ENCODE data around the gene CAPNS1.

CAPNS1 gene

DNA sequence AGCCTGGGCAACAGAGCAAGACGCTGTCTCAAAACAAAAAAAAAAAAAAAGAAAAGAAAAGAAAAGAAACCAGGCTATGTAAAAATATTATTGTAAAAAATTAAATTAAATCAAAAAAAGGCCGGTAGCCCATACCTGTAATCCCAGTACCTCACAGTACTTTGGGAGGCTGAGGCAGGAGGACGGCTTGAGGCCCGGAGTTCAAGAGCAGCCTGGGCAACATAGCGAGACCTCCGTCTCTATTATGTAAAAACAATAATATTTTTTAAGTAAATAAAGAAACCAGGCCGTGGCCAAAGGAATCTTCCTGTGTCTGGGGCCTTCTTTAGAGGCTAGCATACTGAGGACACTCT, 770 bp upstream of the CAPNS1 start:
- H3K36me3 ChIP-seq (ENCODE audit: control insufficient read depth, insufficient read depth, low read length), result peaks cover 13% of the 10 kb centered on the region
- H3K4me1 ChIP-seq (ENCODE audit: control insufficient read depth, insufficient read depth, low read length), result peaks cover 5% of the 10 kb centered on the region; the same call in 1 of the 2 replicates
- H3K9me3 ChIP-seq (ENCODE audit: control insufficient read depth, insufficient read depth, low read length), result no peaks in the 10 kb centered on the region
- H3K27me3 ChIP-seq (ENCODE audit: control insufficient read depth, insufficient read depth, low read length), result no peaks in the 10 kb centered on the region
- peak overlapping the region; percentile 96 for H3K27ac ChIP-seq (ENCODE audit: low read depth, low read length)
- no peak overlapping the region for H3K9ac ChIP-seq (ENCODE audit: low read depth, low read length)
- peak overlapping the region; percentile 99 for H3K4me3 ChIP-seq (ENCODE audit: low read depth, low read length)

DNA sequence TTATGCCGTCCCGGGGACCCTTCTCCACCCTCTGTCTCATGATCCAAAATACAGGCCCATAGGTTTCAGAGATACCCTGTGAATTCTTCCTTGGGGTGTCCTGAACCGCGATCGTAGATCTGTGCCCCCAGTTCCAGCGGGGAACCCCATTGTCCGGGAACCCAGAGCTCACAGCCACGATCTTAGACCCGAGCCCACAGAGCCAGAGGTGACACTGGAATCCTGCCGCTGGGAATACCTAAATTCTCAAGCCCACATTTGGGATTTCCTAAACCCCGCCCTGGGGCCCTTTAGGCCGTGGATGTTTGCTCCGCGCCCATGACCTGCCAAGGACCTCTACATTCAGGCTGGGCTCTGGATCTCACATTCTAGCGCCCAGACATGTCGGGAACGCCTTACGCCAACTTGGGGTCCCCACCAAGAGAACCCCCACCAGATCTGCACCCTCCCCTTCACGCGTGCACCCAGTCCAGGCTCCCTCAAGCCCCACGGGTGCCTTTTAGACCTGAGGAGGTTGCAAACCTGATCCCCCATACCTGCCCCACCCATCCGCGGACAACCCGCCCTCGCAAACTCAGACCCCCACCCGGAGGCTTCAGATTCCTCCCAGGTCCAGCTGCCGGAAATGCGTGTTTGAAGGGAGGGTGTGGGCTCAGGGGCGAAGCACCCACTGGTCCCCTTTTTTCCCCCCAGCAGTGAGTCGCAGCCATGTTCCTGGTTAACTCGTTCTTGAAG, 605 bp downstream of the CAPNS1 start:
- Histone ChIP-seq H3K9ac (ENCODE audit: low read depth, low read length) (peak overlapping the region; percentile 88), H3K4me3 (ENCODE audit: low read depth, low read length) (peak overlapping the region; percentile 99), H3K9me3 (ENCODE audit: control insufficient read depth, insufficient read depth, low read length) (no peaks in the 10 kb centered on the region), H3K4me1 (ENCODE audit: control insufficient read depth, insufficient read depth, low read length) (peaks cover 5% of the 10 kb centered on the region; the same call in 1 of the 2 replicates), H3K27me3 (ENCODE audit: control insufficient read depth, insufficient read depth, low read length) (no peaks in the 10 kb centered on the region), H3K36me3 (ENCODE audit: control insufficient read depth, insufficient read depth, low read length) (peaks cover 26% of the 10 kb centered on the region), H3K27ac (ENCODE audit: low read depth, low read length) (peak overlapping the region; percentile 96)

DNA sequence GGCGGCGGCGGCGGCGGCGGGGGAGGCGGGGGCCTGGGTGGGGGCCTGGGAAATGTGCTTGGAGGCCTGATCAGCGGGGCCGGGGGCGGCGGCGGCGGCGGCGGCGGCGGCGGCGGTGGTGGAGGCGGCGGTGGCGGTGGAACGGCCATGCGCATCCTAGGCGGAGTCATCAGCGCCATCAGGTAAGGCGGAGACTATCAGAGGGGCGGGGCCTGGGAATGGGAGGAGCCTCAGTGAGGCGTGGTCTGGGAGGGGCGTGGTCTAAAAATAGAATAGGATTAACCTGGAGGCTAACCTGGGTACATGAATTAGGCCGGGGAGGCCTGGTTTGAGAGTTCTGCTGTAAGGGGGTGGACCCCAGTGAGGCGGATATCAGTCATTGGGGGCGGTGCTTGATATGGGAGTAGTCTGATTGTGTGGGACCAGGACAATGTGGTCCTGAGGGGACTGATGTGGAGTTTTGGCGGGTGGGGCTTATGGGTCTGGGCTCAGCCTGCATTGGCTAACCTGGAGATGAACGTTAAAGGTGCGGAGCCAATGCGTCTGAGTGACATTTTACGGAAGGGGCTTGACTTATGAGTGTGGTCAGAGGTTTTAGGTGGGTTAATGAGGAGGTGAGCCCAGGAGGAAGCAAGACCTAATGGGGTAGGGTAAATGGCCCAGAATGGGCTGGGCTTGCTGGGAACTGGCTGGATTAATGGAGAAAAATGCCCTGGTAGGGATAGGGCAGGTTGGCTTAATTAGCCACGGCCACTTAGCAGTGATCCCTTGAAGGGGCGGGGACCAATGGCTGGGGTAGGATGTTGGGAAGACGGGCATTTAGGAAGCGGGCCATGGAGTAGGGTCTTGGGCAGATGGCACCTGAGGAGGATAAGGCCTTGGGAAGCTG, 1.4 kb downstream of the CAPNS1 start:
- peaks cover 5% of the 10 kb centered on the region; the same call in 1 of the 2 replicates for H3K4me1 ChIP-seq (ENCODE audit: control insufficient read depth, insufficient read depth, low read length)
- peak overlapping the region; percentile 96 for H3K27ac ChIP-seq (ENCODE audit: low read depth, low read length)
- peaks cover 34% of the 10 kb centered on the region for H3K36me3 ChIP-seq (ENCODE audit: control insufficient read depth, insufficient read depth, low read length)
- H3K9ac ChIP-seq (ENCODE audit: low read depth, low read length), result no peak overlapping the region
- H3K4me3 ChIP-seq (ENCODE audit: low read depth, low read length), result peak overlapping the region; percentile 99
- no peaks in the 10 kb centered on the region for H3K9me3 ChIP-seq (ENCODE audit: control insufficient read depth, insufficient read depth, low read length)
- H3K27me3 ChIP-seq (ENCODE audit: control insufficient read depth, insufficient read depth, low read length), result no peaks in the 10 kb centered on the region

DNA sequence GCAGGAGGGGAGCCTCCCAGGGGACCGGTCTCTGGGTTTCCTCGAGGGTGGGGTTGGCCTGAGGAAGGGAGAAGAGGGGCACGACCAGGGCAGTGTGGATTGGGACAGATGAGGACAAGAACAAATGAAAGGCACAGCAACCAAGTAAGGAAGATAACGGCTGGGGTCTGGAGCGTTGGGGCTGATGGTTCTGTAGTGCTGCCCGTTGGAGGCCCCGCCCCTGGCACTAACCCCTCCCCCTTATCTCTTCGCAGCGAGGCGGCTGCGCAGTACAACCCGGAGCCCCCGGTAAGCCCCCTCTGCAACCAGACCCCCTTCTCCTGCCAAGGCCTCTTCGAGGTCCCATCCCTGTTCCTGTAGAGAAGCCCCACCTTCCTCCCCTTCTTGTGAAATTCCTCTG, 2.2 kb downstream of the CAPNS1 start:
- Histone ChIP-seq H3K9me3 (ENCODE audit: control insufficient read depth, insufficient read depth, low read length) (no peaks in the 10 kb centered on the region), H3K9ac (ENCODE audit: low read depth, low read length) (no peak overlapping the region), H3K27ac (ENCODE audit: low read depth, low read length) (no peak overlapping the region), H3K4me3 (ENCODE audit: low read depth, low read length) (peak overlapping the region; percentile 59; the same call in 1 of the 2 replicates), H3K4me1 (ENCODE audit: control insufficient read depth, insufficient read depth, low read length) (peaks cover 5% of the 10 kb centered on the region; the same call in 1 of the 2 replicates), H3K27me3 (ENCODE audit: control insufficient read depth, insufficient read depth, low read length) (no peaks in the 10 kb centered on the region), H3K36me3 (ENCODE audit: control insufficient read depth, insufficient read depth, low read length) (peaks cover 41% of the 10 kb centered on the region)

DNA sequence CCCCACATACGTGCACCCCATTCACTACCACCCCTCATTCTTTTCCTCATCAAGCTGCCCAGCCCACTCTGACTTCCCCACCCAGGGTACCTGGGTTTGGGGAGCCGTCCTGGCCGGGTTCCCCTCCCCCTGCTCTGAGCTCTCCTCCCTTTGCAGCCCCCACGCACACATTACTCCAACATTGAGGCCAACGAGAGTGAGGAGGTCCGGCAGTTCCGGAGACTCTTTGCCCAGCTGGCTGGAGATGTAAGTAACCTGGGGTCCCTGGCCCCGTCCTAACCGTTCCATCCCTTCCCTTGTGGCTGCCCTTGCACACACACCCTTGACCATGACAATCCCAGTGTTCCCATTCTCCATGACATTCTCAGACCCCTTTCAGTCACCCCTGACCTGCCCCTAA, 2.6 kb downstream of the CAPNS1 start:
- Histone ChIP-seq H3K9ac (ENCODE audit: low read depth, low read length) (no peak overlapping the region), H3K27ac (ENCODE audit: low read depth, low read length) (no peak overlapping the region), H3K27me3 (ENCODE audit: control insufficient read depth, insufficient read depth, low read length) (no peaks in the 10 kb centered on the region), H3K4me1 (ENCODE audit: control insufficient read depth, insufficient read depth, low read length) (peaks cover 5% of the 10 kb centered on the region; the same call in 1 of the 2 replicates), H3K36me3 (ENCODE audit: control insufficient read depth, insufficient read depth, low read length) (peaks cover 44% of the 10 kb centered on the region), H3K4me3 (ENCODE audit: low read depth, low read length) (no peak overlapping the region), H3K9me3 (ENCODE audit: control insufficient read depth, insufficient read depth, low read length) (no peaks in the 10 kb centered on the region)

DNA sequence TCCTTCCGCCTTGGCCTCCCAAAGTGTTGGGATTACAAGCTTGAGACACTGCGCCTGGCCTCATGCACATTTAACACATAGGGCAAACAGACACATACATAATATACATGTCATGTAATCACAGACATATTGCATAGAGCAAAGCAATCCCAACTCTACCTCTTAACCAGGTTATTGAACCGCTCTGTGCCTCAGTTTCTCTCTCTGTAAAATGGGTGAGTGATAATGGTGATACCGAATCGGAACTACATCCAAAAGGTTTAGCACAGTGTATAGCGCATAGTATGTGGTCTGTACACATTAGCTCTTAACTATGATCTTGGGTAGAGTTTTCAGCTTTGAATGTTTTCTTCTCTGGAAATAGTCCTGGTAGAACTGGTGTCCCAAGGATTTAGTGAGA, 4.8 kb downstream of the CAPNS1 start:
- Histone ChIP-seq H3K4me3 (ENCODE audit: low read depth, low read length) (no peak overlapping the region), H3K36me3 (ENCODE audit: control insufficient read depth, insufficient read depth, low read length) (peaks cover 62% of the 10 kb centered on the region), H3K9me3 (ENCODE audit: control insufficient read depth, insufficient read depth, low read length) (no peaks in the 10 kb centered on the region)

DNA sequence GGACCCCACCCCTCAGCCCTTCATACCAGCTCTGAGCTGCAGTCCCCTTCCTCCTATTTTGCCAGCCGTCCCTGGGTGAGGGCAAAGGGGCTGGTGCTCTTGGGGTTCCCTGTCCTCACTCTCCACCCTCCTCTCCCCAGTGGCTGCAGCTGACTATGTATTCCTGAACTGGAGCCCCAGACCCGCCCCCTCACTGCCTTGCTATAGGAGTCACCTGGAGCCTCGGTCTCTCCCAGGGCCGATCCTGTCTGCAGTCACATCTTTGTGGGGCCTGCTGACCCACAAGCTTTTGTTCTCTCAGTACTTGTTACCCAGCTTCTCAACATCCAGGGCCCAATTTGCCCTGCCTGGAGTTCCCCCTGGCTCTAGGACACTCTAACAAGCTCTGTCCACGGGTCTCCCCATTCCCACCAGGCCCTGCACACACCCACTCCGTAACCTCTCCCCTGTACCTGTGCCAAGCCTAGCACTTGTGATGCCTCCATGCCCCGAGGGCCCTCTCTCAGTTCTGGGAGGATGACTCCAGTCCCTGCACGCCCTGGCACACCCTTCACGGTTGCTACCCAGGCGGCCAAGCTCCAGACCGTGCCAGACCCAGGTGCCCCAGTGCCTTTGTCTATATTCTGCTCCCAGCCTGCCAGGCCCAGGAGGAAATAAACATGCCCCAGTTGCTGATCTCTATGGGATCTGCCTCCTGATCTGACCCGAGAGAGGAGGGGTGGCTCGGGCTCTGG, 10.0 kb downstream of the CAPNS1 start:
- H3K36me3 ChIP-seq (ENCODE audit: control insufficient read depth, insufficient read depth, low read length), result peaks cover 68% of the 10 kb centered on the region
- H3K9ac ChIP-seq (ENCODE audit: low read depth, low read length), result no peak overlapping the region

More for the DNA sequence above, 4.8 kb downstream of the CAPNS1 start:
- peaks cover 5% of the 10 kb centered on the region; the same call in 1 of the 2 replicates for H3K4me1 ChIP-seq (ENCODE audit: control insufficient read depth, insufficient read depth, low read length)
- no peaks in the 10 kb centered on the region for H3K27me3 ChIP-seq (ENCODE audit: control insufficient read depth, insufficient read depth, low read length)
- H3K9ac ChIP-seq (ENCODE audit: low read depth, low read length), result no peak overlapping the region
- H3K27ac ChIP-seq (ENCODE audit: low read depth, low read length), result no peak overlapping the region

DNA sequence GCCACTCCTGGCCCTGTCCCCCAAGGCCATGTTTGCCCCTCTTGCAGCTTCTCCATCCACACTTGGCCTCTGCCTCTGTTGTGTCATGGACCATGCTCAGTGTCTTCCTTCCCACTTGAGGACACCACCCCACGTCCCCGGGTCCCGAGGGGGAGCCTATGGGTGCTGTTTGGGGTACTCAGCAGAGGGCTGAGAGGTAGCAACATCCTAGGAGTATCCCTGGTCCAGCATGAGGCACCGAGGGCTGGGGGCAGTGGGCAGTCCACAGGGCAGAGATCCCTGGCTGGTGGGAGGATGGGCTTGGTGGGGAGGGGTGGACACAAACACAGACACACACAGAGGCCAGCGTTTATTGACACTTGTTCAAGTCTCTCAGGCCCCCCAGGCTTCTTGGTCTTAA, 10.7 kb downstream of the CAPNS1 start:
- Histone ChIP-seq H3K9me3 (ENCODE audit: control insufficient read depth, insufficient read depth, low read length) (no peaks in the 10 kb centered on the region), H3K4me1 (ENCODE audit: control insufficient read depth, insufficient read depth, low read length) (no peaks in the 10 kb centered on the region), H3K9ac (ENCODE audit: low read depth, low read length) (no peak overlapping the region), H3K27me3 (ENCODE audit: control insufficient read depth, insufficient read depth, low read length) (no peaks in the 10 kb centered on the region), H3K4me3 (ENCODE audit: low read depth, low read length) (no peak overlapping the region), H3K27ac (ENCODE audit: low read depth, low read length) (no peak overlapping the region), H3K36me3 (ENCODE audit: control insufficient read depth, insufficient read depth, low read length) (peaks cover 62% of the 10 kb centered on the region)

More for the DNA sequence above, 10.0 kb downstream of the CAPNS1 start:
- H3K27me3 ChIP-seq (ENCODE audit: control insufficient read depth, insufficient read depth, low read length), result no peaks in the 10 kb centered on the region
- H3K9me3 ChIP-seq (ENCODE audit: control insufficient read depth, insufficient read depth, low read length), result no peaks in the 10 kb centered on the region
- no peak overlapping the region for H3K27ac ChIP-seq (ENCODE audit: low read depth, low read length)
- H3K4me1 ChIP-seq (ENCODE audit: control insufficient read depth, insufficient read depth, low read length), result no peaks in the 10 kb centered on the region
- H3K4me3 ChIP-seq (ENCODE audit: low read depth, low read length), result no peak overlapping the region

DNA sequence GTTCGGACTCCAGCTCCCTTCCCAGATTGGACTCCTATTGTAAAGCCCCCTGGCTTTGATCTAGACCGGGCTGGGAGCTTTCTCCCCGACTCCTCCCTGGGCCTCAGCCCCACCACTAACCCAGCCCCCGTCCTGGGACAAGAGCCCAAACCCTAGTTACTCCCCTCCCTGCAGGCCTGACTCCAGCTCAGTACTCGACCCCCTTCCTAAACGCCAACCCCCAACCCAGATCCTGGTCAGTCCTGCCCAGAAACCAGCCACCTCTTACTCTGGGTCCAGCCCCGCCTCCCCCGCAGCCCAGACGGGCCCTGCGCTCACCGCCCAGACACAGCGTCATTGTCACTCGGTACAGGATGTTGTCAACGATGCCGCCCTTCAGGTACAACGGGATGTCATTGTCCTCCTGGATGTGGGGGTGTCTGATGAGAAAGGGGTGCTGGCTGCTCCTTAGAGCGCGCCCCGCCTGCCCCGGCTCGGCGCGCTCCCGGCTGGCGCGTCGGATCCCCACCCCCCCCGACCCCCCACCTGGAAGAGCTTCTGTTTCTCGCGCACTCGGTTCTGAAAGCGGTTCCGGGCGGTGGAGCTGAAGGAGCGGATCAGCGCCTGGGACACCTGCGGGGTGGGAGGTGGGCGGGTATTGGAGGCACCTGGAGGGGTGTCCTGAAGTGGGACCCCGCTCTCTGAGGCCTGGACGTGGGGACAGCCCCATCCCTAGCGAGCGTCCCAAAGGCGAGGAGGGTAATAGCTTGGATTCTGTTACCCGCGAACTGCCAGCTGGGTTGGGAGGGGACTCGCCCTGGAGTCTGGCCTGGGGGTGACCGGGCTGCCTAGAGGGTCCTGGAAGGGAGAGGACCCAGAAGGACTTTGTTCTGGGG, 11.5 kb downstream of the CAPNS1 start:
- H3K27ac ChIP-seq (ENCODE audit: low read depth, low read length), result no peak overlapping the region
- no peak overlapping the region for H3K4me3 ChIP-seq (ENCODE audit: low read depth, low read length)
- no peaks in the 10 kb centered on the region for H3K4me1 ChIP-seq (ENCODE audit: control insufficient read depth, insufficient read depth, low read length)
- H3K36me3 ChIP-seq (ENCODE audit: control insufficient read depth, insufficient read depth, low read length), result peaks cover 54% of the 10 kb centered on the region
- no peak overlapping the region for H3K9ac ChIP-seq (ENCODE audit: low read depth, low read length)
- no peaks in the 10 kb centered on the region for H3K9me3 ChIP-seq (ENCODE audit: control insufficient read depth, insufficient read depth, low read length)
- H3K27me3 ChIP-seq (ENCODE audit: control insufficient read depth, insufficient read depth, low read length), result no peaks in the 10 kb centered on the region

DNA sequence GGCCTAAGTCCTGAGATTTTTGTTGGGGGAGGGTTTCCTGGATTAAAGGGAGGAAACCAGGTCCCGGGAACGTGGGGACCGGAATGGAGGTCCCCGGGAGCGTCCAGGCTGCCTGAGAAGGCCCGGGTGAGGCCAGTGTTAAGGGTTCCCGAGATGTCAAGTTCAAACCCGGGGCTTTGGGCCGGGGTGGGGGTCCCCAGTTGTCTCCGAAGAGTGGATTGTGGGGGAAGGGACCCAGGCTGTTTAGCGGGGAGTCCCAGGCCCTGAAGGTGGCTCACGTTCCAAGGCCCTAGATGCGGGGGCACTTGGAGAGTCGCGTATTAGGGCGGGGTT, 12.1 kb downstream of the CAPNS1 start:
- Histone ChIP-seq H3K36me3 (ENCODE audit: control insufficient read depth, insufficient read depth, low read length) (peaks cover 48% of the 10 kb centered on the region), H3K4me3 (ENCODE audit: low read depth, low read length) (no peak overlapping the region), H3K27ac (ENCODE audit: low read depth, low read length) (no peak overlapping the region), H3K9me3 (ENCODE audit: control insufficient read depth, insufficient read depth, low read length) (no peaks in the 10 kb centered on the region), H3K9ac (ENCODE audit: low read depth, low read length) (no peak overlapping the region), H3K4me1 (ENCODE audit: control insufficient read depth, insufficient read depth, low read length) (no peaks in the 10 kb centered on the region), H3K27me3 (ENCODE audit: control insufficient read depth, insufficient read depth, low read length) (no peaks in the 10 kb centered on the region)

Data from HUES48 (cell line).